GM12892 (cell line): ENCODE measurements around the gene LCE2D.

Experiments
- POLR2A ChIP-seq: IDR thresholded peaks from 2 replicates; pipeline ENCODE4 v1.6.1; 2011; ENCODE audit warnings: low read depth, low read length, control low read depth
- POLR2AphosphoS5 ChIP-seq: IDR thresholded peaks from 2 replicates; pipeline ENCODE4 v1.6.1; 2011; ENCODE audit warnings: low read depth, low read length, control low read depth
- TAF1 ChIP-seq: IDR thresholded peaks from 2 replicates; pipeline ENCODE4 v1.6.1; 2011; ENCODE audit warnings: low read depth, mild to moderate bottlenecking, control low read depth, low read length, borderline replicate concordance

- TF ChIP-seq TAF1, result no peak
- no peak for TF ChIP-seq POLR2A
- no peak for TF ChIP-seq POLR2AphosphoS5
These were observed 5.5 kb upstream of the LCE2D start for GRCh38 chr1:152657677-152658076.
